ENCODE measurements around the gene SUPT3H.
"Not testable (repeated sequence)": the region's sequence is repeated elsewhere in the genome, so short reads cannot be mapped to it uniquely, and the experiment has no call there.

SUPT3H gene

DNA sequence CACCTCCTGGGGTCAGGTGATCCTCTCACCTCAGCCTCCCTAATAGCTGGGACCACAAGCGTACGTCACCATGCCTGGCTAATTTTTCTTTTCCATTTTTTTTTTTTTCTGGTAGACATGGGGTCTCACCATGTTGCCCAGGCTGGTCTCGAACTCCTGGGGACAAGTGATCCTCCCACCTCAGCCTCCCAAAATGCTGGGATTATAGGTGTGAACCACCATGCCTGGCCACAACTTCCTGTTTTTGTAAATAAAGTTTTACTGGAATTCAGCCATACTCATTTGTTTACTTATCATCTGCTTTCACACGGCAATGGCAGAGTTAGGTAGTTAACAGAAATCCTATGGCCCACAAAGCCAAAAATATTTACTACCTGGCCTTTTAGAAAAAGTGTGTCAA is 57.4 kb downstream of the SUPT3H start:
- DNase-seq: no peak

DNA sequence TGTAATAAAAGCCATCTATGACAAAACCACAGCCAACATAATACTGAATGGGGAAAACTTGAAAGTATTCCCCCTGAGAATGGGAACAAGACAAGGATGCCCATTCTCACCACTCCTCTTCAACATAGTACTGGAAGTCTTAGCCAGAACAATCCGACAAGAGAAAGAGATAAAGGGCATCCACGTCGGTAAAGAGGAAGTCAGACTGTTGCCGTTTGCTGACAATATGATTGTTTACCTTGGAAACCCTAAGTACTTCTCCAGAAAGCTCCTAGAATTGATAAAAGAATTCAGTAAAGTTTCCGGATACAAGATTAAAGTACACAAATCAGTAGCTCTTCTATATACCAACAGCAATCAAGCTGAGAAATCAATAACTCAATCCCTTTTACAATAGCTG is 63.6 kb downstream of the SUPT3H start:
- no peak for DNase-seq

DNA sequence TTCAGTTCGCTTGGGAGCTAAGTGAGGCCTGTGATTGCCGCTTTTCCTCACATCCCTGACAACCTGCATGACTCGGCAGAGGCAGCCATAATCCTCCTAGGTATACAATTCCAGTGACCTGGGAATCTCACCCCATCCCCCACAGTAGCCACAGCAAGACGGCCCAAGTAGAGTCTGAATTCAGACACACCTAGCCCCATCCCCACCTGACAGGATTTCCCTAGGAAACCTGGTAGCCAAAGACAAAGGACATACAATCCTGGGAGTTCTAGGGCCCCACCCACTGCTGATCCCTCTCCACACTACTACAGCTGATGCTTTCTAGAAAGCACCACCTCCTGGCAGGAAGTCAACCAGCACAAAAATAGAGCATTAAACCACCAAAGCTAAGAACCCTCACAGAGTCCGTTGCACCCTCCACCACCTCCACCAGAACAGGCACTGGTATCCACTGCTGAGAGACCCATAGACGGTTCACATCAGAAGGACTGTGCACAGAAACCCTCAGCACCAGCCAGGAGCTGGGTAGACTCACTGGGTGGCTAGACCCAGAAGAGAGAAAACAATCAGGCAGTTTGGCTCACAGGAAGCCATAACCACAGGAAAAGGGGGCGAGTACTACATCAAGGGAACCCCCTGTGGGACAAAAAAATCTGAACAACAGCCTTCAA is 67.5 kb downstream of the SUPT3H start:
- DNase-seq: no peak

DNA sequence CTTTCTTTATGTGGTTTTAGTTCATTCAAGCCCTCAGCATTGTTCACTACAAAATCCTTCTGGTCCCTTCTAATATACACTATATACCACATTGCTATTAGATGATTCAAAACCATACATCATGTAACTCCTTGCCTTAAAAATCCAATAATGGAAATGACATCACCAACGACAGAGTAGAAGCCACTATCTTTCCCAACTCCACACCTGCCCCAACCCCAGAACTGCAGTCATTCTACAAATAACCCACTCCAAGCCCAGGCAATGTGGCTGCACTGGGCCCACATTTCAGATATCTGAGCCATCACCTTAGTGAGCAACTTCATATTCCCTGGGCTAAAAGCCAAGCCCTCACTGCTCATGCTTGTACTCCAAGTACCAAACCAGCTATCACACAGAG is 72.2 kb downstream of the SUPT3H start:
- DNase-seq: no peak

DNA sequence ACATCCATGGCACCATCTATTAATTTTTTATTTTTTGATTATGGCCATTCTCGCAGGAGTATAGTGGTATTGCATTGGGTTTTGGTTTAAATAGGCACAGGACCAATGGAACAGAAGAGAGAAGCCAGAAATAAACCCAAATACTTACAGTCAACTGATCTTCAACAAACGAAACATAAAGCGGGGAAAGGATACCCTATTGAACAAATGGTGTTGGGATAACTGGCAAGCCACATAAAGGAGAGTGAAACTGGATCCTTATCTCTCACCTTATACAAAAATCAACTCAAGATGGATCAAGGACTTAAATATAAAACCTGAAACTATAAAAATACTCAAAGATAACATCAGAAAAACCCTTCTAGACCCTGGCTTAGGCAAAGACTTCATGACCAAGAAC is 74.9 kb downstream of the SUPT3H start:
- no peak for DNase-seq

DNA sequence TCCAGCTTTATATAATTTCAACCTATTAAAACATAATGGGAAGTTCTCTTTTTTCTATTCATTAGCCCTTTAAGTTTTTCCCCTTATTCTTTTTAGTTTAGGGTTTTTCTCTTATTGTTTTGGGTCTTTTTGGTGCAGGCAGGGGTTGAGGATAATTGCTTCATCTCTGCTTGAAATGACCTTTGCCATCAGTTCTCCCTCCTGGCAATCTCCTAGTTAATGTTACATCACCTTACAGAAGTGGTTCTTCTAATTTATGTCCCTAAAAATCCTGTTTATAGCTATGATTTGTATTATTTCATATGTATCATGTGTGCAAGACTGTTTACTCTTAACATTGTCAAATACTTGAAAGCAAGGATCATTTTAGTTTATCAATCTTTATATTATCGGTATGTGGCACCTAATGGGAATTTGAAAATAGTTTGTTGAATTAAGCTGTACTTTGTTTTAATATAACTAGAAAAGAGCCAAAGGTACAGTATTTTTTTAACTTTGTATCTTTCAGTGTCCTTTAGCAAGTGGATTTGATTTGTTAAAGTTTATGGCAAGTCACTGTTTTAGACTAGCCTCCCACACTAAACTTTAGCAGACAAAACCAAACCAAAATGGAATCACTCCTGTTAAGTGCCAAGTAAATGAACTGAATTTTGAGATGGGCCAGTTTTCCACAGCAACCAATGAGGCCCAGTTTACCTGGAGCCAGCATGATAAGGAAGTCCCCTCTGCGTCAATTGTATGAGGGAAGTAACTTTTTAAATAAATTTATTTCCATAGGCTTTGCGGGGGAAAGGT is 76.2 kb downstream of the SUPT3H start:
- DNase-seq: no peak

DNA sequence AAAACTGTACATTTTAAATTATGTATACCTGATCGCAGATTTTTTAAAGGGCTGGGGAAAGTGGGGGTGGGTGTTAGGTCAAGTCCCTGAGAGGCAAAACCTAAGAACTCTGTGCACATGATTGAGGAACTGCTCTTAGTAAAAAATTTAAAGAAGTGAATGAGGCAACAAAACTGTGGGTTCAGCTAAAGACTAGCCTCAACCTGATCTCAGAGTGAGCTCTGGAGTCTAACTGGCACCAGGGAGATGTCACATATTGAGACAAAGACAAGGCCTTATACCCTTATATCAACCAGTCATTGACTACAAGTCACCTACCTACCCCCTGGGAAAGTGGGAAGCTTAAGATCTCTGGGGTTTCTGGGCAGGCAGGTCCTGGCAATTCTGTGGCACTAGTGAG is 77.0 kb downstream of the SUPT3H start:
- DNase-seq: no peak

DNA sequence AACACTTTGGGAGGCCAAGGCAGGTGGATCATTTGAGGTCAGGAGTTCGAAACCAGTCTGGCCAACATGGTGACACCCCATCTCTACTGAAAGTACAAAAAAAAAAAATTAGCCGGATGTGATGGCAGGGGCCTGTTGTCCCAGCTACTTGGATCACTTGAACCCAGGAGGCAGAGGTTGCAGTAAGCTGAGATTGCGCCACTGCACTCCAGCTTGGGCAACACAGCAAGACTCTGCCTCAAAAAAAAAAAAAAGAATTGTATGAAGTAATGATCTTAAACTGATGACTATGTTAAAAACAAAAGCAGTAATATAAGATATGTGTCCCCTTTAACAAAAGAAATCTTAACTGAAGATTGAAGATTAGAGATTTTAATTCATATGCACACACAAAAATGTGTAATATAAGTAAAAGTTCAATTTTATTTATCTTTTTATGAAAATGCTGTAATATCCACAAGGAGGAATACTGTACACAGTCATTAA is 78.6 kb downstream of the SUPT3H start:
- DNase-seq: no peak

DNA sequence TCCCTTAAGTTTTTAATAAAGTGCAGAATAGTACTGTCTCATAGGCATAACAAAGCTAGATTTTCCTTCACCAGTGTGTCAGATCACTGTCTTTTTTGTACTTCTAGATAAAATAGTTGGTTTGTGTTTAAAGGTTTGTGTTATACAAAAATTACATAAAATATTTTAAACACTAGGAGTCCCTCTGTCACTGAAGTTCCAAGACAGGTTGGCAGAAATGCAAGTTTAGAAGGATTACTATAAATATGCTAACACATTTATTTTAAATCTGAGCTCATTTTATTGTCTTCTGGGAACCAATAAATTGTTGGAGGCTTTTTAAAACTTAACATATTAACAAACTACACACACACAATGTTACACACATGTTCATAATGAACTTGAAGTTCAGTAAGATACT is 80.4 kb downstream of the SUPT3H start:
- no peak for DNase-seq

DNA sequence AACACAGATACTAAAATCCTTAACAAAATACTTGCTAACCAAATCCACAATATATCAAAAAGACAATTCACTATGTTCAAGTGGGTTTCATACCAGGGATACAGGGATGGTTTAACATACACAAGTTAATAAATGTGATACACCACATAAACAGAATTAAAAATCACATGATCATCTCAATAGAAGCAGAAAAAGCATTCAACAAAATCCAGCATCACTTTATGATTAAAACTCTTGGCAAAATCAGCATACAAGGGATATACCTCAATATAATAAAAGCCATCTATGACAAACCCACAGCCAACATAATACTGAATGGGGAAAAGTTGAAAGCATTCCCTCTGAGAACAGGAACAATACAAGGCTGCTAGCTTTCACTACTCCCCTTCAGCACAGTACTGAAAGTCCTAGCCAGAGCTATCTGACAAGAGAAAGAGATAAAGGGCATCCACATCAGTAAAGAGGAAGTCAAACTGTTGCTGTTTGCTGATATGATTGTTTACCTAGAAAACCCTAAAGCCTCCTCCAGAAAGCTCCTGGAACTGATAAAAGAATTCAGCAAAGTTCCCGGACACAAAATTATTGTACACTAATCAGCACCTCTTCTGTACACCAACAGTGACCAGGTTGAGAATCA is 83.6 kb downstream of the SUPT3H start:
- DNase-seq: not testable (repeated sequence)

DNA sequence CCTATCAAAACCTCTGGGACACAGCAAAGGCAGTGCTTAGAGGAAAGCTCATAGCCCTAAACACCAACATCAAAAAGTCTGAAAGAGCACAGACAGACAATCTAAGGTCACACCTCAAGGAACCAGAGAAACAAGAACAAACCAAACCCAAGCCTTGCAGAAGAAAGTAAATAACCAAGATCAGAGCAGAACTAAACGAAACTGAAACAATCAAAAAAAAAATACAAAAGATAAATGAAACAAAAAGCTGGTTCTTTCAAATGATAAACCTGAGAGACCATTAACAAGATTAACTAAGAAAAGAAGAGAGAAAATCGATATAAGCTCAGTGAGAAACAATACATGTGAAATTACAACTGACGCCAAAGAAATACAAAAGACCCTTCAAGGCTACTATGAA is 84.4 kb downstream of the SUPT3H start:
- DNase-seq: no peak

DNA sequence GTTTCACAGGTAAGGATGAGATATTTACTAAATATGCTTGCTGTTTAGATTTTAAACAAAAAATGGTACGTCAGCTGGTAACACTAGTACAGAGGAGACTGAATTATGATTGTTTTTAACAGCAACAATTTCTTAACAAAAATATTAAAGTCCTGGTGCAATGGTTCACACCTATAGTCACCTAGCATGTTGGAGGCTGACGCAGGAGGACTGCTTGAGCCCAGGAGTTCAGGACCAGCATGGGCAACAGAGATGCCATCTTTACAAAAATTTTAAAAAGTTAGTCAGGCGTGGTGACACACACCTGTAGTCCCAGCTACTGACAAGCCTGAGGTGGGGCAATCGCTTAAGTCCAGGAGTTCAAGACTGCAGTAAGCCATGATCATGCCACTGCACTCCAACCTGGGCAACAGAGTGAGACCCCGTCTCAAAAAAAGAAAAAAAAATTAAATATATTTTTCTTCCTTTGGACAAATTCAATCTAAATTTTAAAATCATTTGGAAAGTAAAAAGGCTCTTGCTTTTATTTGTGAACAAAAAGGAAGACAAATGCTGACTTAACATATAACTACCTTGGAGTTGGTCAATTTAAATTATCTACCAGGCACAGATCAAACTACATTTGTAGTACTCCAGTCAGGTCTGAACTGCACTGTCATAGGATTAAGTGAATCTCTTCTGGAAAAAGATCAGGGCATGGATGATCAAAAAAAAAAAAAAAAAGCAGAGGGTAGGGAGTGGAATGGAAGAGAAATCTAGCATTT is 87.8 kb downstream of the SUPT3H start:
- DNase-seq: no peak

DNA sequence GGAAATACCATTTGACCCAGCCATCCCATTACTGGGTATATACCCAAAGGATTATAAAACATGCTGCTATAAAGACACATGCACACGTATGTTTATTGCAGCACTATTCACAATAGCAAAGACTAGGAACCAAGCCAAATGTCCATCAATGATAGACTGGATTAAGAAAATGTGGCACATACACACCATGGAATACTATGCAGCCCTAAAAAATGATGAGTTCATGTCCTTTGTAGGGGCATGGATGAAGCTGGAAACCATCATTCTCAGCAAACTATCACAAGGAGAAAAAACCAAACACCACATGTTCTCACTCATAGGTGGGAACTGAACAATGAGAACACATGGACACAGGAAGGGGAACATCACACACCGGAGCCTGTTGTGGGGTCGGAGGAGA is 91.0 kb downstream of the SUPT3H start:
- not testable (repeated sequence) for DNase-seq

DNA sequence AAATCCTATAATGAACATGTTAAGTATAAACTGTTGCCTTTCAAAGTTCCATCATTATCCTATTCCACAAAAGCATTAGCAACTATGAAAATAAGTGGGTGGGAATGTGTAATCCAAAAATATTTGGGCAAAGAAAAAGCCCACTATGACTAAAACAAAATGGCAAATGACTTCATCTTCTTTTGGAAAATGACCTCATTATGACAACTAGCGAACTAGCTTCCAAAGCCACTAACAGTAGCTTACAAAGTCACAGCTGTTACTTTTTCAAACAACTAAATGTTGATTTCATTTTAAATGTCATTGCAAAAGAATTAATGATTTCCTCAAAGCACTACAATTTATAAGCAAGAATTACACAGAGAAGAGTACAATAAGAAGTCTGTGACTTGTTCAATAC is 99.4 kb downstream of the SUPT3H start:
- no peak for DNase-seq

DNA sequence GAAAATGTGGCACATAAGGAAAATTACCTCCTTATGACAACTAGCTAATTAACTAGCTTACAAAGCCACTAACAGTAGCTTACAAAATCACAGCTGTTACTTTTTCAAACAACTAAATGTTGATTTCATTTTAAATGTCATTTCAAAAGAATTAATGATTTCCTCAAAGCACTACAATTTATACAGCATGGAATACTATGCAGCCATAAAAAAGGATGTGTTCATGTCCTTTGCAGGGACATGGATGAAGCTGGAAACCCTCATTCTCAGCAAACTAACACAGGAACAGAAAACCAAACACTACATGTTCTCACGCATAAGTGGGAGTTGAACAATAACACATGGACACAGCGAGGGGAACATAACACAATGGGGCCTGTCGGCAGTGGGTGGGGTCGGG is 100.0 kb downstream of the SUPT3H start:
- not testable (repeated sequence) for DNase-seq

DNA sequence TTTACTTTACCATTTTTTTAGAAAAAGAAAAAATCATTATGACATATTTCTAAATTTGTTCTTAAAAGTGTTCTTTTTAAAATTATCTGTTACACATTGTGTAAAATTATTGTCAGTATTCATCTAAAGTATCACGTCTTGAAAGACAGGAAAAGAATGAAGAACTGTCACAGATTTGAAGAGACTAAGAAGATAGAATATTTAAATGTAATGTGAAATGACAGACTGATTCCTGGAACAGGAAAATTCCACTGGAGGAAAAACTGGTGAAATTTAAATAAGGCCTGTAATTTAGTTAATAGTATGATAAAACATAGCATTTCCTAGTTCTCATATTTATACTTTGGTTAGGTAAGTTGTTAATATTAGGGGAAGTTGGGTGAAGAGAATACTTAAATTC is 102.4 kb downstream of the SUPT3H start:
- no peak for DNase-seq

DNA sequence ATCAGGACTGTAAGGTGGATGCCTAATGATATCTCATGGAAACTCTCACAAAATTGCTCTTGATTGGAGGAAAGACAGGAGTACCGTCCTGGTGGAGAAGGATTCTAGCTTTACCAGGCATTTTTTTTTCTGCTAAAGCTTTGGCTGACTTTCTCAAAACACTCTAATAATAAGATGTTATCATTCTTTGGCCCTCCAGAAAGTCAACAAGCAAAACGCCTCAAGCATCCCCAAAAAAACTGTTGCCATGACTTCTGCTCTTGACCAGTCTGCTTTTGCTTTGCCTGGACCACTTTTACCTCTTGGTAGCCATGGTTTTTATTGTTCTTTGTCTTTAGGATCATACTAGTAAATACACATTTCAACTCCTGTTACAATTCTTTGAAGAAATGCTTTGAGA is 105.1 kb downstream of the SUPT3H start:
- no peak for DNase-seq

DNA sequence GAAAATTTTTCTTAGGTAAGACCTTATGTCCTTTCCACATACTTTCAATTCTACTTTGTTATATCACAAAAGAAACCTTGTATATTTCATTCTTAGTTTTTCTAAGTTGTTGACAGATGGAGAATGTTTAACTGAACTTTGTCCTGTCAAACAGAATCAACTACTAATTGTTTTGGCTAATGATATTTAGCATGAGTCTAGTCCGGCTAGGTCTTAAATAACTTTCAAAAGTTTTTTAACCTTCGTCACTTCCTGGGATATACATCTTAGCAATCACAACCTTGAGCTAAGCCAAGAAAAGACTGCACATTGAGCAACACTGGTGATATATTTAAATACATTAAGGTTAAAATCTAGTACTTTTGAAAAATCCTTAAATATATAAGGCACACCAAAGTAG is 112.5 kb downstream of the SUPT3H start:
- DNase-seq: no peak

DNA sequence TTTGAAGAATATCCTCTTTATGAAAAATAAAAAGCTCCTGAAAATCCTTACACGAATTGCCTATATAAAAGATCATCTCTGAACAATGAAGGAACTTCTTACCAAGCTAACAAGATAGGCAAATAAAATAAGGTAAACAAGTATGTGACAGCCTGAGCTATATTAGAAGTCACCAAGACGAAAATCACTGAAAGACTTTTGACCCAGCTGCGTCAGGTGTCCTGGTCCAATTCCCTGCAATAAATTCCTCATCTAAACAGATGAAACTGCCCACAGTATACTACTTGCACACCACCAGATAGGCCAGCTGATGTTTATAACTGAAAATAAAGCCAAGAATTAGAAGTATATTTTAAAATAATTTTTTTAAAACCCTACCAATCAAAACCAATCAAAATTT is 117.0 kb downstream of the SUPT3H start:
- DNase-seq: no peak

DNA sequence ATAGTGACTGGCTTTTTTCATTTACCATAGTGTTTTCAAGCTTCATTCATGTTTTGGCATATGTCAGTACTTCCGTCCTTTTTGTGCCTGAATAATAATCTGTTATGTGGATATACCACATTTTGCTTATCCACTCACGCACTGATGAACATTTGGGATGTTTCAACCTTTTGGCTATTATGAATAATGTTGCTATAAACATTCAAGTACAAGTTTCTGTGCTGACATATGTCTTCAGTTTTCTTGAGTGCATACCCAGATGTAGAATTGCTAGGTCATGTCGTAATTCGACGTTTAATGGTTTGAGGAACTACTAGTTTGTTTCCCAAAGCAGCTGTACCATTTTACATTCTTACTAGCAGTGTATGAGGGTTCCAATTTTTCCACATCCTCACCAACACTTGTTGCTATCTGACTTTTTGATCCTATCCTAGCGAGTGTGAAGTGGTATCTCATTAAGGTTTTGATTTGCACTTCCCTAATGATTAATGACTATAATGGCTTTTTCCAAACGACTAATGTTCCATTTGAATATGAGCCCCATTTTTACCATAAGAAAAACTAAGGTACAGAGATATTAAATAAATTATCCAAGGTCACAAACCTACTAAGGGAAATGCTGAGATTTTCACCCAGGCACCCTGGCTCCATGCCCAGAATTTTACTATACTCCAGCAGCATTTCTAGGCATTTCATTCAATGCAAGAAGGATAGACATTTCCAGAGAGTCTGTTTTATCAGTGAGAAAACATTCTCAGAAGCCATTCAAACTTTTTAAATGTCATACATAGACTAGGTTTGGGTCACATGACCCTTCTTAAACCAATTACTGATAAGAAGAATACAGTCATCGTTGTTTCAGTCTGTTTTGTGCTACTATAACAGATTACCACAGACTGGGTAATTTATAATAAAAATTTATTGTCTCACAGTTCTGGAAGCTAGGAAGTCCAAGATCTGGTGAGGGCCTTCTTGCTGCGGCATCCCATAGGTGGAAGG is 120.7 kb downstream of the SUPT3H start:
- no peak for DNase-seq

DNA sequence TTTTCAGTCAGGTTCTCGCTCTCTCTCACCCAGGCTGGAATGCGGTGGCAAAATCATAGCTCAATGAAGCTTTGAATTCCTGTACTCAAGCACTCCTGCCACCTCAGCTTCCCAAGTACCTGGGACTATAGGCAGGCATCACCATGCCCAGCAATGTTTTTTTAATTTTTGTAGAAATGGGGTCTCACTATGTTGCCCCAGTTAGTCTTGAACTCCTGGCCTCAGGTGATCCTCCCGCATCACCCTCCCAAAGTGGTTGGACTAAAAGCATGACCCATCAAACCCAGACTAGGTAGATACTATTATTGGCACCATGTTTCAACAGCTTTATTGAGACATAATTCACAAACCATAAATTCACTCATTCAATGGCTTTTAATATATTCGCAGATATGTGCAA is 122.3 kb downstream of the SUPT3H start:
- DNase-seq: no peak

DNA sequence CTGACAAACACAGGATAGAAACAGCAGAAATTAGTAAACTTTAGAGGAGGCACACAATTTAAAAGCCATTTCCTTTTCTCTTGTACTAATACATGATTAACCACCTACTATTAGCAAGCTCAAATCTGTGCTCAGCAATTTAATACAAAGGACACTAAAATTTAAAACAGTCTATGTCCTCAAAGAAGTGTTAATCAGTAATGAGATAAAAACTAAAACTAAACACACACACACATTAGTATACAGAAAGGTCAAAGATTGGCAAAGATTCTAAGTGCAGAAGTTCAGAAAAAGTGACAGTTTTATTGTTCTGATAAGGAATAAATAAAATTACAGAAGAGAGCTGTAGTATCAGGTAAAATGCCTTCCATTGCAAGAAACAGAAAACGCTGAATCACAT is 123.5 kb downstream of the SUPT3H start:
- no peak for DNase-seq

Measured in NCI-H2171 (cell line).